ENCODE measurements around the gene PDE8A. TPM values are rescaled to one million over a fixed set of nuclear protein-coding genes. Genes with fewer than 3 reads are reported as not detected.
"Not testable (repeated sequence)": the region's sequence is repeated elsewhere in the genome, so short reads cannot be mapped to it uniquely, and the experiment has no call there.

PDE8A gene
- total RNA-seq, 1 donor from 2014 or later = 22.7 TPM

GRCh38 chr15:85178308-85178707 is 196.7 kb downstream of the PDE8A start:
- Mint-ChIP-seq H3K4me1 (ENCODE audit: low read depth) (peaks cover 11% of the 10 kb centered on the region), H3K36me3 (ENCODE audit: low read depth) (no peaks in the 10 kb centered on the region), H3K4me3 (ENCODE audit: unreplicated experiment) (no peak overlapping the region), H3K27ac (ENCODE audit: unreplicated experiment) (no peak overlapping the region), H3K9me3 (ENCODE audit: low read depth) (peaks cover 5% of the 10 kb centered on the region), H3K27me3 (ENCODE audit: low read depth) (no peaks in the 10 kb centered on the region)
- TF ChIP-seq, protein P1, sequence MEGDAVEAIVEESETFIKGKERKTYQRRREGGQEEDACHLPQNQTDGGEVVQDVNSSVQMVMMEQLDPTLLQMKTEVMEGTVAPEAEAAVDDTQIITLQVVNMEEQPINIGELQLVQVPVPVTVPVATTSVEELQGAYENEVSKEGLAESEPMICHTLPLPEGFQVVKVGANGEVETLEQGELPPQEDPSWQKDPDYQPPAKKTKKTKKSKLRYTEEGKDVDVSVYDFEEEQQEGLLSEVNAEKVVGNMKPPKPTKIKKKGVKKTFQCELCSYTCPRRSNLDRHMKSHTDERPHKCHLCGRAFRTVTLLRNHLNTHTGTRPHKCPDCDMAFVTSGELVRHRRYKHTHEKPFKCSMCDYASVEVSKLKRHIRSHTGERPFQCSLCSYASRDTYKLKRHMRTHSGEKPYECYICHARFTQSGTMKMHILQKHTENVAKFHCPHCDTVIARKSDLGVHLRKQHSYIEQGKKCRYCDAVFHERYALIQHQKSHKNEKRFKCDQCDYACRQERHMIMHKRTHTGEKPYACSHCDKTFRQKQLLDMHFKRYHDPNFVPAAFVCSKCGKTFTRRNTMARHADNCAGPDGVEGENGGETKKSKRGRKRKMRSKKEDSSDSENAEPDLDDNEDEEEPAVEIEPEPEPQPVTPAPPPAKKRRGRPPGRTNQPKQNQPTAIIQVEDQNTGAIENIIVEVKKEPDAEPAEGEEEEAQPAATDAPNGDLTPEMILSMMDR (IDR thresholded peaks at IDR 0.05) = no peak
- no peak for DNase-seq (ENCODE audit: low spot score)

DNA sequence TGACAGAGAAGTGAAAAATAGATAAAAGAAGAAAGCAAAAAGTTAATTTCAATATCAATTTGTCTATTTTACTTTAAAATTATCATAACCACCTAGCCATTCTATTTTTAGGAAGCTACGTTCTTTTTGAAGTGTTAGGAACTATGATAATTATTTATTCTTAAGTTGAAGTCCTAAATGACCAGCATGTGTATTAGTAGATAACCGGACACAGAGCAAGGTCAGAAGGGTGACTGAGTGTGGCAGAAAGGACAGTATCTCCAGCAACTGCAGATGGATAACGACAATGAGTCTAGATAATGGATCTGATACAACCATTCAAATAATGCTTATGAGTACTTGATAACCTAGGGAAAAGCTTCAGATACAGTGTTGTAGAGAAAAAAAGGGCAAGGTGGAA is 198.0 kb downstream of the PDE8A start:
- H3K4me3 Mint-ChIP-seq (ENCODE audit: unreplicated experiment) = no peak overlapping the region
- no peaks in the 10 kb centered on the region for H3K9me3 Mint-ChIP-seq (ENCODE audit: low read depth)
- H3K27ac Mint-ChIP-seq (ENCODE audit: unreplicated experiment) = no peak overlapping the region
- H3K36me3 Mint-ChIP-seq (ENCODE audit: low read depth) = no peaks in the 10 kb centered on the region
- no peak for DNase-seq (ENCODE audit: low spot score)
- H3K4me1 Mint-ChIP-seq (ENCODE audit: low read depth) = peaks cover 11% of the 10 kb centered on the region
- no peaks in the 10 kb centered on the region for H3K27me3 Mint-ChIP-seq (ENCODE audit: low read depth)
- TF ChIP-seq, protein P1 (IDR thresholded peaks at IDR 0.05) = no peak

GRCh38 chr15:85185350-85185749 is 203.7 kb downstream of the PDE8A start:
- H3K4me3 Mint-ChIP-seq (ENCODE audit: unreplicated experiment); H3K27ac Mint-ChIP-seq (ENCODE audit: unreplicated experiment); H3K36me3 Mint-ChIP-seq (ENCODE audit: low read depth); DNase-seq (ENCODE audit: low spot score); H3K27me3 Mint-ChIP-seq (ENCODE audit: low read depth); H3K9me3 Mint-ChIP-seq (ENCODE audit: low read depth); H3K4me1 Mint-ChIP-seq (ENCODE audit: low read depth): not testable (repeated sequence)

DNA sequence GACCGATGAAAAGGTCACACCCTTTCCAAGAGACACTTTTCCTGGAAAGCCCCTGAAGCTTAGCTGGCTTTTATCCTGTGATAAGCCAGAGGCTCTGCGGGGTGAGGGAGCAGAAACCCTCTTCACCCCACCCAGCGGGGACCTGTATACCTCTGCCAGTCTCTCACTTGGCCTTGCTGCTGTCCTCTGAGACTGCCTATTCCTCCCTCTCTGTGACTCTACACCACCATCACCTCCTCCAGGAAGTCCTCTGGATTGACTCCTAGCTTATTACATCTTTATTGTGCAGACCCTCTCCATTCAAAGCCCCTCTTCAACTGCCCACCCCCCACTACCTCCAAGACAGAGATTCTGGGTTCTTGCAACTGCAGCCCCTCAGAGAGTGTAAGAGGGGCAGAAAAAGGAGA is 206.5 kb downstream of the PDE8A start:
- H3K27me3 Mint-ChIP-seq (ENCODE audit: low read depth); DNase-seq (ENCODE audit: low spot score); H3K27ac Mint-ChIP-seq (ENCODE audit: unreplicated experiment); H3K4me1 Mint-ChIP-seq (ENCODE audit: low read depth); H3K9me3 Mint-ChIP-seq (ENCODE audit: low read depth); H3K4me3 Mint-ChIP-seq (ENCODE audit: unreplicated experiment); H3K36me3 Mint-ChIP-seq (ENCODE audit: low read depth): not testable (repeated sequence)

Other genes starting within 250 kb of the PDE8A start
- gene ZNF592, start 233.3 kb upstream of the PDE8A start, total RNA-seq = 30.6 to 31.5 TPM (median 30.6 TPM) in 3 replicates
- gene ALPK3, start 164.5 kb upstream of the PDE8A start, total RNA-seq = 0.56 to 6.4 TPM (median 4.2 TPM) in 3 replicates
- not detected in 3 replicates for gene SLC28A1, start 97.2 kb upstream of the PDE8A start, total RNA-seq

Data from chondrocyte (in vitro differentiated cells).